PC-9 (cell line): ENCODE measurements around the gene KRT77.

Experiments used
- EZH2 ChIP-seq: fragments of 200-600 bp; sonication (generic); IDR thresholded peaks from 2 replicates; pipeline ENCODE4 v1.8.0; 2017; ENCODE audit warnings: antibody characterized with exemption, low read depth
- TF ChIP-seq, protein P1 (sequence below): fragments of 200-600 bp; sonication (generic); conservative IDR thresholded peaks from 2 replicates; pipeline ENCODE4 v1.6.1; 2017; ENCODE audit warnings: mixed run types, antibody characterized with exemption, mild to moderate bottlenecking, moderate library complexity

DNA sequence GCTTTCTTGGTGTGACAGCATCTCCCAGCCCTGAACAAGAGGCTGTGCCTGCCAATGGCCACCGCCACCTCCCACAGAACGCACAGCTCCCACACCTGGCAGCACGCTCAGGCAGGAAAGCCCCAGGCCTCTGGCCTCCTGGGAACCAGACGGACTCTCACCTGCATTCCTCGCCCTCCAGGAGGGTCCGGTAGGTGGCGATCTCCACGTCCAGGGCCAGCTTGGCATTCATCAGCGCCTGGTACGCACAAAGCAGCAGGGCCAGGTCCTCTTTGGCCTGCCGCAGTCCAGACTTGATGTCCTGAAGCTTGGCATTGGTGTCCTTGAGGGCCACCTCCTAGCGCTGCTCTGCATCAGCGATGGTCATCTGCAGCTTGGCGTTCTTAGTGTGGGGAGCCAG, 12.1 kb upstream of the KRT77 start:
- TF ChIP-seq, protein P1, sequence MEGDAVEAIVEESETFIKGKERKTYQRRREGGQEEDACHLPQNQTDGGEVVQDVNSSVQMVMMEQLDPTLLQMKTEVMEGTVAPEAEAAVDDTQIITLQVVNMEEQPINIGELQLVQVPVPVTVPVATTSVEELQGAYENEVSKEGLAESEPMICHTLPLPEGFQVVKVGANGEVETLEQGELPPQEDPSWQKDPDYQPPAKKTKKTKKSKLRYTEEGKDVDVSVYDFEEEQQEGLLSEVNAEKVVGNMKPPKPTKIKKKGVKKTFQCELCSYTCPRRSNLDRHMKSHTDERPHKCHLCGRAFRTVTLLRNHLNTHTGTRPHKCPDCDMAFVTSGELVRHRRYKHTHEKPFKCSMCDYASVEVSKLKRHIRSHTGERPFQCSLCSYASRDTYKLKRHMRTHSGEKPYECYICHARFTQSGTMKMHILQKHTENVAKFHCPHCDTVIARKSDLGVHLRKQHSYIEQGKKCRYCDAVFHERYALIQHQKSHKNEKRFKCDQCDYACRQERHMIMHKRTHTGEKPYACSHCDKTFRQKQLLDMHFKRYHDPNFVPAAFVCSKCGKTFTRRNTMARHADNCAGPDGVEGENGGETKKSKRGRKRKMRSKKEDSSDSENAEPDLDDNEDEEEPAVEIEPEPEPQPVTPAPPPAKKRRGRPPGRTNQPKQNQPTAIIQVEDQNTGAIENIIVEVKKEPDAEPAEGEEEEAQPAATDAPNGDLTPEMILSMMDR: no peak
- no peak for TF ChIP-seq EZH2
